NB4 (cell line): Measurements from ENCODE around the gene TRIM29.
A peak's percentile ranks its signal among the peaks of the same experiment; 100 is the strongest.

ENCODE experiments used
- CTCF ChIP-seq: IDR thresholded peaks from one replicate; pipeline ENCODE4 v1.5.1; 2012; ENCODE audit warnings: low read depth, low read length
- POLR2A ChIP-seq: IDR thresholded peaks from 2 replicates; pipeline ENCODE4 v1.6.1; 2011; ENCODE audit warnings: mild to moderate bottlenecking; ENCODE audit not compliant: insufficient read length; ENCODE audit errors: extremely low read depth

- TF ChIP-seq CTCF (peak; percentile 57), POLR2A (no peak)
These were observed 31.2 kb upstream of the TRIM29 start for GRCh38 chr11:120168960-120169681.
